DOHH2 (cell line): Measurements from ENCODE around the gene SNX2.

ENCODE experiments used
- CTCF ChIP-seq: fragments of 200-600 bp; sonication (generic); IDR thresholded peaks from one replicate; pipeline ENCODE4 v1.5.1; 2014; ENCODE audit warnings: antibody characterized with exemption, mild to moderate bottlenecking, low read depth, low read length; ENCODE audit not compliant: poor library complexity, severe bottlenecking
- EZH2phosphoT487 ChIP-seq: fragments of 200-600 bp; sonication (generic); IDR thresholded peaks from 2 replicates; pipeline ENCODE4 v1.6.1; 2017; ENCODE audit warnings: borderline replicate concordance, mild to moderate bottlenecking, antibody characterized with exemption, low read length, moderate library complexity, mixed read lengths

GRCh38 chr5:122847687-122848081, 72.8 kb downstream of the SNX2 start:
- TF ChIP-seq CTCF (no peak), EZH2phosphoT487 (no peak)
